ENCODE measurements around the gene DKK1.

The DKK1 gene

GRCh38 chr10:52314822-52315552 is 906 bp downstream of the DKK1 start (continued):
- TF ChIP-seq, protein P1, sequence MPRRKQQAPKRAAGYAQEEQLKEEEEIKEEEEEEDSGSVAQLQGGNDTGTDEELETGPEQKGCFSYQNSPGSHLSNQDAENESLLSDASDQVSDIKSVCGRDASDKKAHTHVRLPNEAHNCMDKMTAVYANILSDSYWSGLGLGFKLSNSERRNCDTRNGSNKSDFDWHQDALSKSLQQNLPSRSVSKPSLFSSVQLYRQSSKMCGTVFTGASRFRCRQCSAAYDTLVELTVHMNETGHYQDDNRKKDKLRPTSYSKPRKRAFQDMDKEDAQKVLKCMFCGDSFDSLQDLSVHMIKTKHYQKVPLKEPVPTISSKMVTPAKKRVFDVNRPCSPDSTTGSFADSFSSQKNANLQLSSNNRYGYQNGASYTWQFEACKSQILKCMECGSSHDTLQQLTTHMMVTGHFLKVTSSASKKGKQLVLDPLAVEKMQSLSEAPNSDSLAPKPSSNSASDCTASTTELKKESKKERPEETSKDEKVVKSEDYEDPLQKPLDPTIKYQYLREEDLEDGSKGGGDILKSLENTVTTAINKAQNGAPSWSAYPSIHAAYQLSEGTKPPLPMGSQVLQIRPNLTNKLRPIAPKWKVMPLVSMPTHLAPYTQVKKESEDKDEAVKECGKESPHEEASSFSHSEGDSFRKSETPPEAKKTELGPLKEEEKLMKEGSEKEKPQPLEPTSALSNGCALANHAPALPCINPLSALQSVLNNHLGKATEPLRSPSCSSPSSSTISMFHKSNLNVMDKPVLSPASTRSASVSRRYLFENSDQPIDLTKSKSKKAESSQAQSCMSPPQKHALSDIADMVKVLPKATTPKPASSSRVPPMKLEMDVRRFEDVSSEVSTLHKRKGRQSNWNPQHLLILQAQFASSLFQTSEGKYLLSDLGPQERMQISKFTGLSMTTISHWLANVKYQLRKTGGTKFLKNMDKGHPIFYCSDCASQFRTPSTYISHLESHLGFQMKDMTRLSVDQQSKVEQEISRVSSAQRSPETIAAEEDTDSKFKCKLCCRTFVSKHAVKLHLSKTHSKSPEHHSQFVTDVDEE (CRISPR knock-in tag; IDR thresholded peaks at IDR 0.05) = no peak
- TF ChIP-seq GLIS3 (CRISPR knock-in tag; IDR thresholded peaks at IDR 0.05) = no peak
- no peak for TF ChIP-seq CSDC2 (CRISPR knock-in tag; IDR thresholded peaks at IDR 0.05)
- no peak for TF ChIP-seq ZNF565 (CRISPR knock-in tag; conservative IDR thresholded peaks at IDR 0.05; ENCODE audit: low read depth)
- no peak for TF ChIP-seq CSRNP3 (CRISPR knock-in tag; IDR thresholded peaks at IDR 0.05)

DNA sequence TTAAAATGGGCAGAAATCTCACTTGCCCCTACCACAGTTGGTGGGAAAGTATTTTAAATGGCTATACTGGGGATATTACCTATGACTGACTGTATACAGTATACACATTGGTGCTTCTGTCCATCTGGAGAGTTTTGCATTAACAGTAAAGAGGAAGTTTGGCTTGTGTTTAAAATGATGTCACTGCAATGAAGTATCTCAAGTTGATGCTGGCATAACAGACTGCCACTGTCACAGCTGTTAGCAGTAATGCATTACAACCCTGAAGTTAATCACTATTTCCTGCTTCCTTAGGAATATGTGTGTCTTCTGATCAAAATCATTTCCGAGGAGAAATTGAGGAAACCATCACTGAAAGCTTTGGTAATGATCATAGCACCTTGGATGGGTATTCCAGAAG is 1.9 kb downstream of the DKK1 start:
- no peak for ATAC-seq
- no peak for TF ChIP-seq BACH2 (CRISPR knock-in tag; IDR thresholded peaks at IDR 0.05; ENCODE audit: borderline replicate concordance)
- no peak for TF ChIP-seq POU6F1 (CRISPR knock-in tag; IDR thresholded peaks at IDR 0.05; ENCODE audit: borderline replicate concordance, low read depth)
- TF ChIP-seq ZNF565 (CRISPR knock-in tag; conservative IDR thresholded peaks at IDR 0.05; ENCODE audit: low read depth) = no peak
- TF ChIP-seq CSRNP3 (CRISPR knock-in tag; IDR thresholded peaks at IDR 0.05) = no peak
- no peak for TF ChIP-seq CSDC2 (CRISPR knock-in tag; IDR thresholded peaks at IDR 0.05)
- TF ChIP-seq, protein P2, sequence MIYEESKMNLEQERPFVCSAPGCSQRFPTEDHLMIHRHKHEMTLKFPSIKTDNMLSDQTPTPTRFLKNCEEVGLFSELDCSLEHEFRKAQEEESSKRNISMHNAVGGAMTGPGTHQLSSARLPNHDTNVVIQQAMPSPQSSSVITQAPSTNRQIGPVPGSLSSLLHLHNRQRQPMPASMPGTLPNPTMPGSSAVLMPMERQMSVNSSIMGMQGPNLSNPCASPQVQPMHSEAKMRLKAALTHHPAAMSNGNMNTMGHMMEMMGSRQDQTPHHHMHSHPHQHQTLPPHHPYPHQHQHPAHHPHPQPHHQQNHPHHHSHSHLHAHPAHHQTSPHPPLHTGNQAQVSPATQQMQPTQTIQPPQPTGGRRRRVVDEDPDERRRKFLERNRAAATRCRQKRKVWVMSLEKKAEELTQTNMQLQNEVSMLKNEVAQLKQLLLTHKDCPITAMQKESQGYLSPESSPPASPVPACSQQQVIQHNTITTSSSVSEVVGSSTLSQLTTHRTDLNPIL (CRISPR knock-in tag; IDR thresholded peaks at IDR 0.05; ENCODE audit: low read depth) = 0 out of 2 replicates have a peak, but pooled peaks have one; percentile 47
- no peak for TF ChIP-seq SNAI2 (CRISPR knock-in tag; IDR thresholded peaks at IDR 0.05)

- TF ChIP-seq ZC3H10 (CRISPR knock-in tag; IDR thresholded peaks at IDR 0.05) (no peak), RARB (CRISPR knock-in tag; IDR thresholded peaks at IDR 0.05) (no peak), POU6F1 (CRISPR knock-in tag; IDR thresholded peaks at IDR 0.05; ENCODE audit: borderline replicate concordance, low read depth) (no peak), SNAI2 (CRISPR knock-in tag; IDR thresholded peaks at IDR 0.05) (no peak), BACH2 (CRISPR knock-in tag; IDR thresholded peaks at IDR 0.05; ENCODE audit: borderline replicate concordance) (no peak), GLIS3 (CRISPR knock-in tag; IDR thresholded peaks at IDR 0.05) (no peak)
- TF ChIP-seq, protein P2 (CRISPR knock-in tag; IDR thresholded peaks at IDR 0.05; ENCODE audit: low read depth) = no peak
- no peak for ATAC-seq
Measured at GRCh38 chr10:52316500-52316899, 2.4 kb downstream of the DKK1 start.

GRCh38 chr10:52318136-52318701 is 4.1 kb downstream of the DKK1 start:
- peak; percentile 6; the same call in 2 of the 3 replicates for ATAC-seq

More at GRCh38 chr10:52318136-52318701, 4.1 kb downstream of the DKK1 start:
- TF ChIP-seq, protein P1 (CRISPR knock-in tag; IDR thresholded peaks at IDR 0.05) = no peak
- TF ChIP-seq CSRNP3 (CRISPR knock-in tag; IDR thresholded peaks at IDR 0.05) = no peak
- TF ChIP-seq RARB (CRISPR knock-in tag; IDR thresholded peaks at IDR 0.05) = no peak
- TF ChIP-seq, protein P2 (CRISPR knock-in tag; IDR thresholded peaks at IDR 0.05; ENCODE audit: low read depth) = no peak; the same call in 1 of the 2 replicates
- no peak for TF ChIP-seq ZNF8 (CRISPR knock-in tag; IDR thresholded peaks at IDR 0.05)

Data from SK-N-SH treated with all-trans-retinoic acid at 6 μM for 48 hours (cell line).